ENCODE results near the gene MRGPRE.

DNA sequence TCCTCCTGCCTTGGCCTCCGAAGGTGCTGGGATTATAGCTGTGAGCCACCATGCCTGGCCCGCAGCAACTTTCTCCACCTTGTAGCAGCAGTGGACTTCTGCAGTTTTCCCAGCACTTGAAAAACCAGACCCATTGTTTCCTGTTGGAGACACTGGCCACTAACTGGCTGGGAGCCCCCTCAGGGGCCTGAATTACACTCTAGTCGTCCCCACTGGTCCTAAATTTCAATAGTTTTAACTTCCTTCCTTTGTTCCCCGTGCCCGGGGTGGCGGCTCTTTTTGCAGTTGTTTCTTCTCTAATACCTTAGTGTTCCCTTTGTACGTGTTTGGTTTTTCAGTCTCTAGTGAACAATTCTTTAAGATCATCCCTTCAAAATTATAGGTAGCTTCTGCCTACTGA is 2.6 kb upstream of the MRGPRE start:
- TF ChIP-seq YY1 (IDR thresholded peaks at IDR 0.05; ENCODE audit: insufficient read depth, insufficient read length) (no peak), ZNF274 (IDR thresholded peaks at IDR 0.05; ENCODE audit: low read depth, low read length) (no peak)
